Ascending aorta (tissue), 2 donors: ENCODE results near the gene ASAP2. TPM values are rescaled to one million over a fixed set of nuclear protein-coding genes. Genes with fewer than 3 reads are reported as not detected.

Experiments
- DNase-seq, 2 donors: peaks; one replicate each; pipeline ENCODE4 v3.0.0-alpha.2; 2019; ENCODE audit warnings: low spot score in 2 of 2
- H3K27ac ChIP-seq, 2 donors: fragments of 200-600 bp; sonication (generic); one replicate each; pipeline ENCODE4 v1.5.1; 2016 to 2017; ENCODE audit warnings: mild to moderate bottlenecking in 1 of 2
- H3K27me3 ChIP-seq: fragments of 200-600 bp; sonication (generic); one replicate; pipeline ENCODE4 v1.5.1; 2017
- H3K36me3 ChIP-seq, 2 donors: fragments of 200-600 bp; sonication (generic); one replicate each; pipeline ENCODE4 v1.5.1; 2016
- H3K4me1 ChIP-seq, 2 donors: fragments of 200-600 bp; sonication (generic); one replicate each; pipeline ENCODE4 v1.5.1; 2016 to 2017; ENCODE audit warnings: mild to moderate bottlenecking in 1 of 2
- H3K4me3 ChIP-seq, 2 donors: fragments of 200-600 bp; sonication (generic); one replicate each; pipeline ENCODE4 v1.5.1; 2016 to 2017; ENCODE audit warnings: mild to moderate bottlenecking in 1 of 2
- H3K9me3 ChIP-seq, 2 donors: fragments of 200-600 bp; sonication (generic); one replicate each; pipeline ENCODE4 v1.5.1; 2016
- intact Hi-C: fragments of 100-400 bp; cut with DNase I; formaldehyde crosslinking; loops from one replicate; pipeline ENCODE4 v1.15.1; 2023
- total RNA-seq: library from RNA; depleted of rRNA; stranded (reverse); fragments of >200 nt; gene quantifications from one replicate; pipeline ENCODE4 v1.1.0, GENCODE V29; 2016
- TF ChIP-seq, protein P1 (sequence below), 3 experiments: fragments of 200-600 bp in 2 of 3; fragments of 450-650 bp in 1 of 3; sonication (generic) in 2 of 3; IDR thresholded peaks; one replicate each; pipeline ENCODE4 v1.5.1; 2016 to 2019; ENCODE audit warnings: antibody characterized with exemption in 3 of 3, mild to moderate bottlenecking in 1 of 3, moderate library complexity in 1 of 3

ASAP2 gene
- total RNA-seq, 1 donor from 2014 or later, result 56.9 TPM

DNA sequence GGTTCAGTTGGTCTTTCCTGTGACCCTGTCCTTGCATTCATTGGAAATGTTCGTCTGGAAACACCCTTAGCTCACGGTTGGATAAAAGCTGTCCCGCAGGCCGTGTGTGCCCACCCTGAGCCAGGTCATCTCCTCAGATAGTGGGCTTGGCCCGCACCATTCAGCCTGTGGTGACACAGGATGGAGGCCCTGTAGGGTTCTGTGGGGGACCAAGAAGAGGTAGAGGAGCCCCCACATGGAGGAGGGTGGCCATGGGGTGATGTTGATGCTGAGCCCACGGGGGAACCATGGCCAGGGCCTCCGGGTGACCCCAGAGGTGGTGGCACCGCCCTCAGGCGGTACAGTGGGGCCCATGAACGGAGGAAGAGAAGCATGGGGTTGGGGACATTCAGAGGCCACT, 62.7 kb downstream of the ASAP2 start:
- intact Hi-C loops, result no loop called here
- Histone ChIP-seq H3K4me3 (no peak overlapping the region), H3K4me1 (peaks cover 3 to 11% of the 10 kb centered on the region in 2 donors), H3K36me3 (no peaks in the 10 kb centered on the region), H3K9me3 (no peaks in the 10 kb centered on the region), H3K27me3 (no peaks in the 10 kb centered on the region), H3K27ac (no peak overlapping the region)
- DNase-seq, result no peak
- TF ChIP-seq, protein P1, sequence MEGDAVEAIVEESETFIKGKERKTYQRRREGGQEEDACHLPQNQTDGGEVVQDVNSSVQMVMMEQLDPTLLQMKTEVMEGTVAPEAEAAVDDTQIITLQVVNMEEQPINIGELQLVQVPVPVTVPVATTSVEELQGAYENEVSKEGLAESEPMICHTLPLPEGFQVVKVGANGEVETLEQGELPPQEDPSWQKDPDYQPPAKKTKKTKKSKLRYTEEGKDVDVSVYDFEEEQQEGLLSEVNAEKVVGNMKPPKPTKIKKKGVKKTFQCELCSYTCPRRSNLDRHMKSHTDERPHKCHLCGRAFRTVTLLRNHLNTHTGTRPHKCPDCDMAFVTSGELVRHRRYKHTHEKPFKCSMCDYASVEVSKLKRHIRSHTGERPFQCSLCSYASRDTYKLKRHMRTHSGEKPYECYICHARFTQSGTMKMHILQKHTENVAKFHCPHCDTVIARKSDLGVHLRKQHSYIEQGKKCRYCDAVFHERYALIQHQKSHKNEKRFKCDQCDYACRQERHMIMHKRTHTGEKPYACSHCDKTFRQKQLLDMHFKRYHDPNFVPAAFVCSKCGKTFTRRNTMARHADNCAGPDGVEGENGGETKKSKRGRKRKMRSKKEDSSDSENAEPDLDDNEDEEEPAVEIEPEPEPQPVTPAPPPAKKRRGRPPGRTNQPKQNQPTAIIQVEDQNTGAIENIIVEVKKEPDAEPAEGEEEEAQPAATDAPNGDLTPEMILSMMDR (IDR thresholded peaks at IDR 0.05), result no peak

DNA sequence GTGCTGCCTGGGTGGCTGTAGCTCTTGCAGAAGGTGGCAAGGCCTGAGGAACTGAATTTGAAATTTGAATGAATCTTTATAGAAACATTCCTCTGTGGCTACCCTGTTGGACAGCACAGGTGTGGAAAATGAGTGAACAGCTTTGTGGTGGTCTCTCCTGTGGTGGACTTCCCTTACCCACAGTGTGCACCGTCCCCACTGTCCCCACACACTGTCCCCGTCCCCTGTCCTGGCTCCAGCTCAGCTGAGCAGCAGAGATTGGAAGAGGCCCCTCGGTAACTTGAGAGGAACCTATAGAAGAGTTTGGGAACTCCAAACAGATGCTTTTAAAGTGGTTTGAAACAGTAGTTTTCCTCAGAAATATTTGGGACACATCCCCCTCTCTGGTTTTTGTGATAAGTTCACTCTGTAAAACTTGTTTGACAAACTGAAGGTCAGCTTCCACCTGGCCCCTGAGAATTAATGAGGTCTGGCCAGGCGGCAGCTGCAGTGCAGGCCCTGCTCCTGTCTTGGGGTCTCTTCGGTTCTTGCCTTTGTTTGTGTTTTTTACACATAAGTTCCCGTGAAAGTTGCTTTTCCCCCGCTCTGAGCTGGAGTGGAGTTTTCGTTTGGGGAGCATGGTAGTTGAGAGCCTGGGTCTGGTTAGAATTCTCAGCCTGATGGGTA, 63.2 kb downstream of the ASAP2 start:
- Histone ChIP-seq H3K36me3 (no peaks in the 10 kb centered on the region), H3K9me3 (no peaks in the 10 kb centered on the region), H3K27me3 (no peaks in the 10 kb centered on the region), H3K4me1 (peaks cover 0 to 9% of the 10 kb centered on the region in 2 donors), H3K27ac (no peak overlapping the region), H3K4me3 (no peak overlapping the region)
- peak in 1 of 2 donors; percentile 4 for DNase-seq
- TF ChIP-seq, protein P1 (IDR thresholded peaks at IDR 0.05), result no peak
- intact Hi-C loops, result no loop called here

DNA sequence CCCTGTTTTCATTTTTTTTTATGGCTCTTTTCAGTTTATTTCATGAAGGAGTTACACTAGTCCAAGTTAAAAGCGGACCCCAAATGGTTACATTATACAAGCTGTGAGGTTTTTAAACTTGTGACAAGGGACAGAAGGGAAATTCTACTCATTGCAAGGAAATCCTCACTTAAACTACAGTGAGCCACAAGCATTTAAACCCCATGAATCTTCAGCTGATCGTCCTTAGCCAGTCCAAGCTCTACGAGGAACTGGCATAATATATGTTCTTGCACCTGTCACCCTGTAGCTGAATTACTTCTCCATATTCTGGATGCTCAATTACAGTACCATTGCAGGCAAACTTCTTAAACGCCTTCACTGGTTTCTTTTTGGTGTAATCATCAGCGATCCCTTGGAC, 64.5 kb downstream of the ASAP2 start:
- DNase-seq, result no peak
- TF ChIP-seq, protein P1 (IDR thresholded peaks at IDR 0.05), result no peak
- Histone ChIP-seq H3K4me3 (no peak overlapping the region), H3K9me3 (no peaks in the 10 kb centered on the region), H3K36me3 (no peaks in the 10 kb centered on the region), H3K27ac (no peak overlapping the region), H3K27me3 (no peaks in the 10 kb centered on the region), H3K4me1 (peaks cover 0 to 22% of the 10 kb centered on the region in 2 donors)
- intact Hi-C loops, result no loop called here

DNA sequence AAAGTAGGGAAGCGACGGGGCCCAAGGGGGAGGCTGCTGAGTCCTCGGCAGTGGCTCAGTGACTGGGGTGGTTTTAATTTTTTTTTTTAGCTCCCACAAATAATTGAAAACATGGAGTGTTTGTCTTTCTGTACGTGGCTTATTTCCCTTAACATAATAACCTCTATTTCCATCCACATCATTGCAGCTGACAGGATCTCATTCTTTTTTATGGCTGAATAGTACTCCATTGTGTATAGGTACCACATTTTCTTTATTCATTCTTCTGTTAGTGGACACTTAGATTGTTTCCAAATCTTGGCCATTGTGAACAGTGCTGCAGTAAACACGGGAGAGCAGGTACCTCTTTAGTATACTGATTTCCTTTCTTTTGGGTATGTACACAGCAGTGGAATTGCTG, 65.1 kb downstream of the ASAP2 start:
- no peak overlapping the region for H3K4me3 ChIP-seq
- no peak for DNase-seq
- H3K4me1 ChIP-seq, result peaks cover 0 to 28% of the 10 kb centered on the region in 2 donors
- H3K36me3 ChIP-seq, result no peaks in the 10 kb centered on the region
- H3K27me3 ChIP-seq, result no peaks in the 10 kb centered on the region
- TF ChIP-seq, protein P1 (IDR thresholded peaks at IDR 0.05), result no peak
- no peaks in the 10 kb centered on the region for H3K9me3 ChIP-seq
- intact Hi-C loops, result no loop called here
- H3K27ac ChIP-seq, result no peak overlapping the region

DNA sequence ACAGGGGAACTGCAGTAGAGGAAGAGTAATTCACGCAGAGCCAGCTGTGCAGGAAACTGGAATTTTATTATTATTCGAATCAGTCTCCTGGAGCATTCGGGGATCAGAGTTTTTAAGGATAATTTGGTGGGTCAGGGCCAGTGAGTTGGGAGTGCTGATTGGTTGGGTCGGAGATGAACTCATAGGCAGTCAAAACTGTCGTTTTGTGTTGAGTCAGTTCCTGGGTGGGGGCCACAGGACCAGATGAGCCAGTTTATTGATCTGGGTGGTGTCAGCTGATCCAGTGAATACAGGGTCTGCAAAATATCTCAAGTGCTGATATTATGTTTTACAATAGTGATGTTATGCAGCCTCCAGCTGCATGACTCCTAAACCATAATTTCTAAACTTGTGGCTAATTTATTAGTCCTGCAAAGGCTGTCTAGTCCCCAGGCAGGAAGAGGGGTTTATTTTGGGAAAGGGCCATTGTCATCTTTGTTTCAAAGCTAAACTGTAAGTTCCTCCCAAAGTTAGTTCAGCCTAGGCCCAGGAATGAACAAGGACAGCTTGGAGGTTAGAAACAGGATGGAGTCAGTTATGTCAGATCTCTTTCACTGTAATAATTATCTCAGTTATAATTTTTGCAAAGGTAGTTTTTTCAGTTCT, 67.0 kb downstream of the ASAP2 start:
- intact Hi-C loops, result no loop called here
- Histone ChIP-seq H3K9me3 (no peaks in the 10 kb centered on the region), H3K27ac (no peak overlapping the region), H3K36me3 (no peaks in the 10 kb centered on the region), H3K4me3 (no peak overlapping the region), H3K4me1 (peaks cover 0 to 39% of the 10 kb centered on the region in 2 donors), H3K27me3 (no peaks in the 10 kb centered on the region)
- peak in 1 of 2 donors; percentile 2 for DNase-seq
- TF ChIP-seq, protein P1 (IDR thresholded peaks at IDR 0.05), result no peak
